ENCODE measurements around the gene PKDCC. TPM values are rescaled to one million over a fixed set of nuclear protein-coding genes. Genes with fewer than 3 reads are reported as not detected.
"Not testable (repeated sequence)": the region's sequence is repeated elsewhere in the genome, so short reads cannot be mapped to it uniquely, and the experiment has no call there.

The PKDCC gene
- total and polyA plus RNA-seq, 2 of the 8 experiments (the other 6 are each of a cell fraction or from before 2014, with no cell fraction given), result 49.9 to 80.1 TPM

- H3K4ac ChIP-seq (replicated peaks; ENCODE audit: insufficient read length, low read depth, low read length); H3K23ac ChIP-seq (ENCODE audit: insufficient read length); DNase-seq (ENCODE audit: low read depth in 1 of 2, low spot score in 2 of 2); H3K56ac ChIP-seq (replicated peaks; ENCODE audit: insufficient read length, low read depth, low read length); H3K4me1 ChIP-seq (replicated peaks in 1 of 4; ENCODE audit: control insufficient read depth in 3 of 4, insufficient read depth in 4 of 4, low read length in 3 of 4); H2AK5ac ChIP-seq (ENCODE audit: low read depth, low read length); H3K18ac ChIP-seq (ENCODE audit: extremely low read depth, low read length); H2BK20ac ChIP-seq (ENCODE audit: low read length); H3K4me3 ChIP-seq (ENCODE audit: extremely low read depth in 1 of 4, insufficient read depth in 2 of 4, low read depth in 3 of 4, low read length in 4 of 4); H2BK5ac ChIP-seq (ENCODE audit: low read depth, low read length); H3K79me2 ChIP-seq (ENCODE audit: control insufficient read depth in 1 of 2, insufficient read depth in 2 of 2, low read length in 2 of 2); H2BK120ac ChIP-seq (replicated peaks; ENCODE audit: low read depth, low read length); H2AFZ ChIP-seq (ENCODE audit: low read length); H4K8ac ChIP-seq (ENCODE audit: extremely low read depth, insufficient read depth, low read length); H3K4me2 ChIP-seq (ENCODE audit: insufficient read depth in 1 of 2, low read depth in 2 of 2, low read length in 2 of 2); H4K20me1 ChIP-seq (replicated peaks in 1 of 2; ENCODE audit: control insufficient read depth in 1 of 2, insufficient read depth in 2 of 2, low read length in 2 of 2); H3K23me2 ChIP-seq (ENCODE audit: low read depth, low read length); H2BK15ac ChIP-seq (ENCODE audit: low read length); H3K27ac ChIP-seq (ENCODE audit: low read depth, low read length); H3K9ac ChIP-seq (replicated peaks in 1 of 4; ENCODE audit: extremely low read depth in 1 of 4, low read depth in 3 of 4, low read length in 3 of 4); H3K14ac ChIP-seq (ENCODE audit: insufficient read length); H3K79me1 ChIP-seq (ENCODE audit: low read depth, low read length); H2BK12ac ChIP-seq (ENCODE audit: low read depth, low read length); H3K9me3 ChIP-seq (ENCODE audit: insufficient read depth in 2 of 2, low read depth in 1 of 2, low read length in 1 of 2); H4K91ac ChIP-seq (replicated peaks; ENCODE audit: insufficient read length, low read length); POLR2A ChIA-PET (ENCODE audit: partially characterized antibody); FAIRE-seq; H3K36me3 ChIP-seq (ENCODE audit: control insufficient read depth in 2 of 4, insufficient read depth in 4 of 4, low read length in 3 of 4); H4K5ac ChIP-seq (ENCODE audit: insufficient read length, low read depth, low read length); H3K27me3 ChIP-seq (replicated peaks in 1 of 4; ENCODE audit: control insufficient read depth in 3 of 4, extremely low read depth in 1 of 4, insufficient read depth in 3 of 4, low read length in 3 of 4): not testable (repeated sequence)
- CTCF ChIA-PET (ENCODE audit: partially characterized antibody), result interaction anchor here (0.6 to 25.9 kb wide), 27 partner anchors 10 to 276 kb away, joined by 3 to 890 read pairs (median 9); partner anchors contain the start of gene PKDCC
- 84% methylated on average over 4 of the region's 4 CpGs; no CpG with 5 or more reads in 1 of the 2 experiments for whole genome bisulfite sequencing, 2 experiments (ENCODE audit: extremely low coverage in 1 of 2, insufficient coverage in 1 of 2, insufficient read length in 1 of 2, insufficient replicate concordance in 2 of 2, low coverage in 1 of 2, low lambda C conversion rate in 2 of 2, missing lambda C conversion rate in 1 of 2)
These were observed 37.2 kb downstream of the PKDCC start for GRCh38 chr2:42085070-42085469.
